Measurements from ENCODE around the gene PEX13.

DNA sequence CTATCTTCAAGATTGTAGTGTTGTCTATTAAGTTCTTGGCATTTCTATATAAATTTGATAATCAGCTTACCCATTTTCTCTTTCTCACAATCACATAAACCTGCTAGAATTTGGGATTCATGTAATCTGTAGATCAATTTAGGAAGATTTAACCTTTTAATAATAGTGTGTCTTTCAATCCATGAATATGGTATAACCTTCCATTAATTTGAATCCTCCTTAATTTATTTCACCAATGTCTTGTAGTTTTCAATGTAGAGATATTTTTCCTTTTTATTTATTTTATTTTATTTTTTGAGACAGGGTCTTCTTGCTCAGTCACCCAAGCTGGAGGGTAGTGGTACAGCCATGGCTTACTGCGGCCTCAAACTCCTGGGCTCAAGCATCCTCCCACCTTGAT lies 68.4 kb downstream of the PEX13 start:
- TF ChIP-seq ZNF350 (tag by site-specific recombination; IDR thresholded peaks at IDR 0.05): no peak
- TF ChIP-seq ZNF175 (tag by site-specific recombination; IDR thresholded peaks at IDR 0.05): no peak
- TF ChIP-seq, protein P1, sequence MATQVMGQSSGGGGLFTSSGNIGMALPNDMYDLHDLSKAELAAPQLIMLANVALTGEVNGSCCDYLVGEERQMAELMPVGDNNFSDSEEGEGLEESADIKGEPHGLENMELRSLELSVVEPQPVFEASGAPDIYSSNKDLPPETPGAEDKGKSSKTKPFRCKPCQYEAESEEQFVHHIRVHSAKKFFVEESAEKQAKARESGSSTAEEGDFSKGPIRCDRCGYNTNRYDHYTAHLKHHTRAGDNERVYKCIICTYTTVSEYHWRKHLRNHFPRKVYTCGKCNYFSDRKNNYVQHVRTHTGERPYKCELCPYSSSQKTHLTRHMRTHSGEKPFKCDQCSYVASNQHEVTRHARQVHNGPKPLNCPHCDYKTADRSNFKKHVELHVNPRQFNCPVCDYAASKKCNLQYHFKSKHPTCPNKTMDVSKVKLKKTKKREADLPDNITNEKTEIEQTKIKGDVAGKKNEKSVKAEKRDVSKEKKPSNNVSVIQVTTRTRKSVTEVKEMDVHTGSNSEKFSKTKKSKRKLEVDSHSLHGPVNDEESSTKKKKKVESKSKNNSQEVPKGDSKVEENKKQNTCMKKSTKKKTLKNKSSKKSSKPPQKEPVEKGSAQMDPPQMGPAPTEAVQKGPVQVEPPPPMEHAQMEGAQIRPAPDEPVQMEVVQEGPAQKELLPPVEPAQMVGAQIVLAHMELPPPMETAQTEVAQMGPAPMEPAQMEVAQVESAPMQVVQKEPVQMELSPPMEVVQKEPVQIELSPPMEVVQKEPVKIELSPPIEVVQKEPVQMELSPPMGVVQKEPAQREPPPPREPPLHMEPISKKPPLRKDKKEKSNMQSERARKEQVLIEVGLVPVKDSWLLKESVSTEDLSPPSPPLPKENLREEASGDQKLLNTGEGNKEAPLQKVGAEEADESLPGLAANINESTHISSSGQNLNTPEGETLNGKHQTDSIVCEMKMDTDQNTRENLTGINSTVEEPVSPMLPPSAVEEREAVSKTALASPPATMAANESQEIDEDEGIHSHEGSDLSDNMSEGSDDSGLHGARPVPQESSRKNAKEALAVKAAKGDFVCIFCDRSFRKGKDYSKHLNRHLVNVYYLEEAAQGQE (tag by site-specific recombination; IDR thresholded peaks at IDR 0.05): no peak
- TF ChIP-seq ZNF274 (IDR thresholded peaks at IDR 0.05; ENCODE audit: low read length): no peak
- TF ChIP-seq ZNF274 (tag by site-specific recombination; IDR thresholded peaks at IDR 0.05; ENCODE audit: borderline replicate concordance): no peak
